CD4-positive, alpha-beta T cell treated with Interleukin-21 for 1 hour (primary cell): ENCODE data around the gene RAB30.

Experiments used
- DNase-seq: peaks from one replicate; pipeline ENCODE4 v3.0.0-alpha.2; 2020

Gene RAB30

DNA sequence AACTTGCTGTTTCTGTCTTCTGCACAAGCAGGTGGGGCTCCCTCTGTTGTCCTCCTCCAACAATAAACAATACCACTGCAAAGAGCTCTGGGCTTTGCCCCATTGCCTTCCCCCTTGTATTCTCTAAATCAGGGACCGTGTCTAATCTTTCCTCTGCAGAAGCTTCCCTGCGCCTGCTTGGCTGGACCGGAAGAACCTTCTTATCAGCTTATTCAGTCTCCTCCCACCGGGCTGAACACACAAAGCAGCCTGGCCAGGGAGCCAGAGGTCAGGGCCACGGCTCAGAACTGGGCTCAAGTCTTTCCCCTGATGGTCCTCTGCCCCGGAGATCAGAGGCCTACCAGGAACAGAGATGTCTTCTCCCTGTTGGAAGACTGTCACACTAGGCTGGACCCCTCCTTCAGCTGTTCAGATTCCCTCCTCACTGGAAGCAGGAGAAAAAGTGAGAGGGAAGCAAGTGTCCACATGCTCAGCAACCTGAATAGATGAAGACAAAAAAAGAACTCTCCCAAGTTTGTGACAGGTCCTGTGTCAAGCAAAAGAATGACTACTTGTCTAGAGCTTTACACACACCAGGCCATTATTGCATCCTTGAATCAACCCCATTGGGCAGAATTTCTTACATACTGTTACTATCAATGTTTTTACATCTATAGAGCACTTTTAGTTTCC is 63.7 kb downstream of the RAB30 start:
- no peak for DNase-seq

DNA sequence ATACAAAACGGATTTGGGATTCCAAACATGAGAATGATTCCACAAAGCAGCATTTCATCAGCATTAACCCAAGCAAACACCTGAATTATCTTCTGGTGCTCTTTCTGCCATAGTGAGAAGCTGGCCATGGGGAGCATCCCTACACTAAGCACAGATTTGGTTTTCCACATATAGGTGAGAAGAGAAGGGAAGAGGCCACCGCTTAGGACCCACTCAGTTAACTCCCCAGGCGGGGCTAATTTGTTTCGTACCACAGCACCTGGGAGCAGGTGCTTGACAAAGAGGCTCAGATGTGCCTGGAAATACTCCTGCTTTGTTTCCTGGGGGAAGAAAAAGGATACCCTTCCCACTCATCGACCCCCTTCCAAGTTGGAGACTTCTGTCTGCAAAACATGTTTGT is 64.2 kb downstream of the RAB30 start:
- no peak for DNase-seq

DNA sequence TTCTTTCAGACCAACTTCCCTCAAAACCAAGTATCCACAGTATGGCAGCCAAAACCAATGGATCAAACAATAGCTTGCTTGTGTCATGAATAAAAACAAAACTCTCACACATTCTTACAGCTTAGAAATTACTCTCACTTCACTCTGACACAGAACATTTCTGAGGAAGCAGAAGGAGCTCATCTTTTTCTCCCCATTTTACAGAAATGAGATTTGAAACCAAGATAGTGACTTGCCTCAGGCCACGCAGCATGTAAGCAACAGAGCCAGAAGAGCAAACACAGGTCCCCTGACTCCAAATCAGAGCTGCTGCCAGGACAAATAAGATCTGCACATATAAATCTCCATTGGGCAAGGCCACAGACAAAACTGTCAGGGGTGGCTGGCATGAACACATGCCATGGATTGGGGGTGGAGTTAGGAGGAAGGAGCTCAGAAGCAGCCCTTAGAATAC is 64.8 kb downstream of the RAB30 start:
- DNase-seq: no peak

DNA sequence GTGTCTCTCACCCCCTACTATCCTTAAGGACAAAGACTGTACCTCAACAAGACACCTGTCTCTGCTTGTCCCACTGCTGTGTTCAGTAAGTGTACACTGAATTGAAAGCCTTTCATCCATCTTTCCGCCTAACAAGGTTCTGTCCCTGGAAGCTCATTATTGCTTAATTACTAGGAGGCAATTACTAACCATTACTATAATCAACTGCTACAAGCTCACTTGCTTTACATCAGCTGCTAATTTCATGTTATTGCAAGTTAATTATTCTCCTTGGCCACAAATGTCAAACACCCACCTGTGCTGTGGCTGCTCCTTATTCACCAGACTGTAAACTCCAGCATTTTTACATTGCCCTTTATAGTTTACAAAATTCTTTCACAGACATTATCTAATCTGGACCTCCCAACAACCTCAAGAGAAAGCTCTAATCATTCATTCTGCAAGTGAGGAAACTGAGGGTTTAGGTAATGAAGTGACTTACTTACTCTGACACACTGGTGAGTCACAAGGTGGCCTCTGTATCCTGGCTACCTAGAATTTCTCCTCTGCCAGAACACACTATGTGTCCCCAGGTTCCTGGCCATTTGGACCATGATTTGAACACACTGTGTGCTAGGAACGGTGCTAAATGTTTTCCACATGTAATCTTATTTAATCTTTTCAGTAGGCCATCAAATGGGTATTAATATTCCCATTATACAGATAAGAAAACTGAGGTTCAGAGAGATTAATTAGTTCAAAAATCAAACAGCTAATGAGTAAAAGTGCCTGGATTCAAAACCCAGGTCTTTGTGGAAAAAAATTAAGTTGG is 66.7 kb downstream of the RAB30 start:
- no peak for DNase-seq

DNA sequence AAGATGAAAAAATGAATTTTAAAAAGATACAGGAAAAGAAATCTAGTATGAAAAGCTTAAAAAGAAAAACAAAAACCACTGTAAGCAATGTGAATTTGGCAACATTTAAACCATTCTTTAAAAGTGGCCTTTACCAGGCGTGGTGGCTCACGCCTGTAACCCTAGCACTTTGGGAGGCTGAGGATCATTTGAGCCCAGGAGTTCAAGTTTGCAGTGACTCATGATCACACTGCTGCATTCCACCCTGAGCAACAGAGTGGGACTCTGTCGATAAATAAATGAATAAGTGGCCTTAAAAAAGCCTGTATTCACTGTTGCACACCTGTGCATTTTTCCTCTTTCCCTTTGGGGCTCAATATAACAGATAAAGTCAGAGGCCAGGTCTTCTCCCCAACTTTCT is 69.2 kb downstream of the RAB30 start:
- no peak for DNase-seq

DNA sequence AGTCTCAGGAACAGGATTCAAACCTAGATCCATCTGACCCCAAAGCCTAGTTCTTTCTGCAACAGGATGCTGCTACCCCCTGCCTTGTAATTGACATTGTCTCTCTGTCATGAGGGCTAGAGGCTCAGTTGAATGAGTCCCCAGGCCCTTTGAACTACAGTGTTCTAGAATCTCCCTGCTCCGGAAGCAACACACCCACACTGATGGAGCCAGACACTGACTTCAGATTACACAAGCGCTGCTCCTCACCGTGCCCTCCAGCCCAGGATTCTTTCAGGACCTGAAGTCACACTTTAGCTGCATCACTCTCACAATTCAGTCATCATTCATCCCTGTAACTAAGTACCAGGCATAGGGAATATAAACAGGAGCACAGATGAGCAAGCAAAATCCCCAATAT is 69.6 kb downstream of the RAB30 start:
- peak; percentile 8 for DNase-seq

DNA sequence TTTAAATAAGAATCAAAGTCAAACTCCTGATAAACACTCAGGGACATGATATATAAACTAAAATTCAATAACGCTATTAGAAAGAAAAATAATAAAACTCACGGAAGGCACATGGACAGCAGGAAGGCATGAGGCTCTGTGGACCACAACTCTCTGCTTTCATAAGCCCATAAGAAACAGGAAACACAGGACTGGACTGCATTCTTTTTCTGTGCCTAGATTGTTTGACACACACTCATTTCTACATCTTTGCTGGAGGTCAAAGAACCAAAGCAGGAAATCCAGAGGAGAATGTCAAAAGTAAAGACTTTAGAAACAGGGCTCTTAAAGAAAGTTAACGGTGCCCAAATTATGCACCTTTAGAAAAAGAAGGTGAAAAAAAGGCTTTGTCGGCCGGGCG is 71.3 kb downstream of the RAB30 start:
- no peak for DNase-seq

DNA sequence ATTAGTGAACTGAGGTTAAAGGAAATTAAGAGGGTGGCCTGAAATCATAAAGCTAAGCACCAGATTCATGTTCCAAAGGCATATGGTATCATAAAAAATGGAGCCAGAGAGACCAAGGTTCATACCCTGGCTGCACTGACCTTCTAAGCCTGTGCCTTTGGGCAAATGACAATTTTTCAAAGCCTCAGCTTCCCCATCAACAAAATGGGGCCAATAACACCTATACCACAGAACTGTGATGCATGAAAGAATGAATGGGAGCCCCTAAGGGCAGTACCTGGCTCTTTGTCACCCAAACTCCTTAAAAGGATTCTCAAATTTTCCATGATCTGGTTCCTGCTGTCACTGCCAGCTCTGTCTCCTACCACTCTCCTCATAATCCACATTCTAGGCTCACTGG is 72.5 kb downstream of the RAB30 start:
- no peak for DNase-seq

DNA sequence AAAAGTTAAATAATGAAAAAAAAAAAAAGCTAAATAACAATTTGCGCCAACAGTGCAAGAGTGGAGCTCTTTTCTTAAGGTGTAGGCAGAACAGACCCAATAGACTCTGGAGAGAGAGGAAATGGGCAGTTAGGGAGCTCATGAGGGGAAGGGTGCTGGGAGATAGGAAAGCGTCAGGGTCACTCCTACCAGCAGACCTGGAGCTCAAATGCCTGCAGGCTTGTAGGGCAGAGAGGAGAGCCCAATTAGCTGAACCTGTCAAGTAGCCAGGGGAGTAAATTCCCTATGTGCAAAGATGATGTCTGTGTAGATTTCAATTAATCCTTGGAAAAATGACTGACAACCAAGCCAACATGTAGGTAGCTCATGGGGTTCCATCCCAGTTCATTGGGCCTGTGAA is 73.0 kb downstream of the RAB30 start:
- DNase-seq: no peak

DNA sequence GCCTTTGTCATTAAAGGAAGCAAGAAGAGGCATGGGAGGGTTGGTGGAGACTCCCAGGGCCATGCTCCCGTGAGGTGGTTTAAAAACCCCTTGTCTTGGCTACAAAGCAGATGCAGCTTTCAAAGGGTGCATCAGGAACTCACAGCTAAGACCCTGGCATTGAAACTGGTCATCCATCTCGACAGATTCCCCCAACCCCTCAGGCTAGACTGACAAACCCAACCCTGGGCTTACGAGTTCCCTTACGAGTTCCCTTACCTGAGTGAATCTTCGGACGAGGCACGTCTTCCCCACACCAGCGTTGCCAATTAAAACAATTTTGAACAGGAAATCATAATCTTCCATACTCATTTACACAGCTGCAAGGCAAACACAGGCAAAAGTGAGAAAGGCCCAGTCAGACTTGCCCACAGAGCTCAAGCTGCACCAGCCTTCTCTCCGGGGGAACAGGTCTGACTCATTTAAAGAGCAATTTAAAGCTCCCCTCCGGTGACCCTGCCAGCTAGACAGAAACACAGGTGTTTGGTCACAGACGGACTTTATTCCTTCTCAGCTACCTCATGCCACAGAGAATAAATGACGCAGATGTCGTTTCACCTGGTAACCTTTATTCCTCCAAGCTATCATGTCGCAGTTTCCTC is 74.6 kb downstream of the RAB30 start:
- no peak for DNase-seq

DNA sequence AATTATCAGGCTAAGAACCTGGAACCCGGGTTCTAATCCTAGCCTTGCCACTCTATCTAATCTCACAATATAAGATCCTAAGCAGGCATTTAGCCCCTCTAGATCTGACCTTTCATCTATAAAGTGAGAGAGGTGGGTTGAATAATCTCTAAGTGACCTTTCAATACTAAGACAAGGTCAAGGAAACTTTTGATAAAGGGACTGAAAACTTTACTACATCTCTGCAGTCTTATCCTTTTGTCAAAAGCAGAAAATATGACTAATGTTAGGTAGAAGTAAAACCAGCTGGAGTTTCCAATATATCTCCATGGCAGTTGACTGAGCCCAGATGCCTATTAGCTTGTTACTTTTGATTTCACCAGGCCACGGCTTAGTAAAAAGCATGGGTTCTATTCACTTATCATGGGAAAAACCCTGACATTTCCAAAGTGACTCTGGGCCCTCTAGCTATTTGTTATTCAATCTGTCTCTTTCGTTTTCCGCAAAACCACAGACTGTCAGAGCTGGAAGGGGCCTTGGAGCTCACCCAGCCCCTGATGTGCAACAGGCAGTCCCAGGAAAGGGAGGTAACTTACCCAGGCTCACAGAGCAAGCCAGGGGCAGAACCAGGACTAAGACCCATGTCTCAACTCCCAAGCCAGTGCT is 75.8 kb downstream of the RAB30 start:
- DNase-seq: no peak

DNA sequence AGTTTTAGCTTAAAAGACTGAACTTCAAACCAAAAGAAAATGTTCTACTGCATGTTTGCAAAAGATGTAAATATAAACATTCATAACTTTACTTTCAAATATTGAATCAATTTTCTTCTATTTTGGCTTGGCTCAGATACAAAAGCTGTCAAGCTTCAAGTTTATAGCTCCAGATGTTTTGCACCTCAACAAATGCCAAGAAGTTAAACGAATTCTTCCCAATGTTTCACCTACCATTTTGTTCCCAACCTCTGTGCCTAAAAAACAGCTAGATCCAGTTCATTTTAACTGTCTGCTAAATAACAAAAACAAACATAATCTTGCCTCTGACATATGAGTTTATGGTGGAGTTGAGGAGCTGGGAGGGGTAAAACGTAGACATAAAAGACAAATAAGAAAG is 76.5 kb downstream of the RAB30 start:
- DNase-seq: no peak

DNA sequence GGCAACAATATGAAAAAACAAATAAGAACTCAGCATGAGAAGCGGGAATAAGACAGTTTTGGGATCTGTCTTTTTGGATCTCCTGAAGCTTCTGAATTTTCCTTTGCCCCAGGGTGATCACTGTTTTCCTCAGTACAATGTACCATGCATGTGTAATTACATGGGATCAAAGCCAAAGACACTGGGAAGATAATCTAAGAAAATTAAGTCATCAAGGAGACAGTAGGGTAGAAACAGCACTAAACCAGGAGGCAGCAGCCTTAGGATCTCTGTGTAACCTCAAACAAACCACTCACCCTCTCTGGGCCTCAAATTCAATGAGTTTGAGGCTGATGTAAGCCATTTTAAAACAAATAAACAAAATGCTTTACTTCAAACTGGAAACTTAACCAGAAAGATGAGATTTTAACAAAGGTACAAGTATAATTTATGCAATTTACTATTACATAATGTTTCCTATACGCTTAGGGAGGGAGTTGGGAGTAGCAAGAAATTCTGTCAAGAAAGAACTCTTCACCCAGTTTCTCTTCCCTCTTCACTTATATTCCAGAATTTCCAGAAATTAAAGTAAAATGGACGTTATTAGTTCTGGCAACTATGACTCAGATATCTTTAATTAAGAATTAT is 77.0 kb downstream of the RAB30 start:
- no peak for DNase-seq

DNA sequence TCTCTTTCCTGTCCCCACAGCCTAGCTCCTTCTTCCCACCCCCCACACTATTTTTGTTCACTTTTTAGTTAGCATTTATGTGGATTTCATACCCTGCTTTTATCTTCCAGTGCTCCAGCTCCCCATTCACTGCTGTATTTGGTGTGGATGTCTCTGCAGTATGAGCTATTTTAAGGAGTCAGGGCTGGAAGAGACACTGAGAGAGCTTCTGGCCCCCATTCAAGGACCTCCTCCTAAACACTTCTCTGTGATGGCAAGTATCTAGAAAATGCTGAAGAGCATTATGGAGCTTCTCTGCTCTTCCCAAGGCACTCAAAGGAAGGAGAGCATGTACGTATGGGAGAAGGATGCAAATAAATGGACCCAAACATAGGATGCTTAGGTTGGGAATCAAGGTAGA is 79.5 kb downstream of the RAB30 start:
- no peak for DNase-seq

DNA sequence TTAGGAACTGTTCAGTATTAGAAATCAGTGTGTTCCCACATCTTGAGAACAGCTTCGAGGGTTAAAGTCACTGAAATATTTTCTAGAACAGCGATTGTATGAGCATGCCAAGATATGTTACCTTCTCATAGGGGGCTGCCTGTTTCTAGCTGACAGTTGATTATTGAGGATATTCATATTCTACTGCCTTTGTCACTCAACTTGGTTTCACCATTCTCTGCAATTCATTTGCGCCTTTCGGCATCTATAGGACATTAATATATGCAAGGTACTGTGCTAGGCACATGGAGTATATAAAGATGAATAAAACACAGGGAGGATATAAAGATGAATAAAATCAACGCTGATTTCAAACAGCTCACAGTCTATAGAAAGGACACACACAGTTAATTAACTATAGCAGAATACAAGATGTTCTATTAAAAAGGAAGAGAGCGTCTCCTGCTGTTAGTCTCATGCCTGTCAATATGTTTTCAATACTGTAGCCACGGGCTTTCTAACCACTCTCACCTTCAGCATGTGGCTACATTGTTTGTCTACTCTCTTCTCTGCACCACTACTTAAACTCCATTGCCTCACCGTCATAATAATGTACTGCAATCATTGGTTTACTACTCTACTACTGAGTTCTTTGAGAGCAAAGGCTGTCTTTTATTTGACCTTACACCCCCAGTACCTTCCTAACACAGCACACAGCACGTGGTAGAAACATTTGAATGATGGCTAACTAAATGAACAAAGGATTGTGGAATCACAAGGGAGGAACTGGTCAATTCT is 81.9 kb downstream of the RAB30 start:
- peak; percentile 21 for DNase-seq

DNA sequence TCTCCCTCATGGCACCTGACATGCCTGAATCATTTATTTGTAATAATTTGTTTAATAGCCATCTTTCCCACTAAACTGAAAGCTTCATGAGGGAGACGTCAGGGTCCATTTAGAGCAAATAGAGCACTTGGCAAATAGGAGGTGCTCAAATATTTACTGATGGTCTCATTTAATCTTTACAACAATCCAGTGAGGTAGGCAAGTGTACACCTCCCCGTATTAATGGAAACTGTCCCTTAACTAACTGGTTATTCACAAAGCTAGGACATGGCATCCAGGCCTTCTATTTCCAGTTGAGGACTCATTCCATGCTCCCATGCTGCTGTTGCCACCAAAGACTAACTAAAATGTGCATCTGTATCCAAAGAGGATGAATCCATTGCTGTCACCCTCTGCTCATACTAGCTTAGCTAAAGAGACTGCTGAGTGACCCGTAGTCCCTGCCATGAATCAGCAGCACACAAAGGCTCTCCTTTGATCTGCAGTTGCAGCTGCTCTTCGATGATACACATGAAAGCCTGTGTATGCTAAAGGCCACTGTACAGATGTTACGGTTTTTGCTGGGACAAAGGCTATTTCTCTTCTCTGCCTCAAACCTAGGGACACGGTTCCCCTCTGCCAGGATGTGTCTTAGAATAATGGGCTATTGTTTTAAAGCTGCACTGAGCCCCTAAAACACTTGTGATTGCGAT is 82.6 kb downstream of the RAB30 start:
- no peak for DNase-seq

DNA sequence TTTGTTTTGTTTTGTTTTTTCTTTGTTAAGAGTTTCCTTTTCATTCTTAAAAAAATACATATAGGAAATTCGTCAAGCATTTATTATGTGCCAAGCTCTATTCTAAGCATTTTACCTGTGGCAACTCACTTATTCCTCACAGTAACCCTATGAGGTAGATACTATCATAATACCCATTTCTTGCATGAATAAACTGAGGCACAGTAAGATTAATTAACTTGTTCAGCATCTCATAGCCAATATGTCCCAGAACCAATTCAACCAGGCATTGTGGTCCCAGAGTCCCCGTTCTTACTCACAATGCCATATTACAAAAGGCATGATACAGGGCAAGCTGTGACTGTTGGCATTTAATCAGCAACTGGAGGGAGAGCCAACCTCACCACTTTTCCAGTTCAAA is 83.7 kb downstream of the RAB30 start:
- no peak for DNase-seq

DNA sequence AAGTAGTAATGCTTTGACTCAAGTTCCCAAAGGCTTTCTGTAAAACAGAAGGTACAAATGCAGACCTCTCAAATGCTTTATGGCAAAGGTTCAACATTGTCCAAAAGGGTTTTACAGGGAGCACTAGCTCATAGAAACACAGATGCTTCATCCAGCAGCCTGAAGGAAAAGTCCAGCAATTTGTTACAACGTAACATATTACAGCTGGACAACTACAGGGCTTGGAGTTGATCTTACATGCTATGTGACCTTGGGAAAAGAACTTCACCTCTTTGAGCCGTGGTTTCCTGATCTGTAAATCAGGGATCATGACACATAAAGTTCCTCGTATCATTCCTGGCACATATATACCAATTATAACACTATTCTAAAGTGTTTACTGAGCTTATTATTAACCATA is 85.3 kb downstream of the RAB30 start:
- DNase-seq: no peak

DNA sequence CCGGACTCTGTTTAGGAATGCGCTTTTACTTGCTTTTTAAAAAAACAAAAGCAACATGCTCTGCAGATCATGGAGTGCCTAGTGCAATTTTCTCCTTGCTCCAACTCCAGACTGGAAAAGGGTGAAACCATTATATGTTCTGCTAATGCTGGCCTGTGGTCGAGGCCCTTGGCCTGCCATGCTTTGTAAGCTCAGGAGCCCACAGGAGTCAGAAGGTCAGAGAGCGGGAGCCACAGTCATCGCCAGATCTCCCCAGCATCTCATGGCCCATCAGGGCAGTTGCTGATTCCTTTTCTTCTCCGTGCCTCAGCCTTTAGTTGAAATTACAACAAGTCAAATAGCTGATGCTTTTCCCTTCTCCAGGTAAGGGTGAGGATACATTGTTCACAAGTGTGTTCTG is 89.8 kb downstream of the RAB30 start:
- DNase-seq: no peak

DNA sequence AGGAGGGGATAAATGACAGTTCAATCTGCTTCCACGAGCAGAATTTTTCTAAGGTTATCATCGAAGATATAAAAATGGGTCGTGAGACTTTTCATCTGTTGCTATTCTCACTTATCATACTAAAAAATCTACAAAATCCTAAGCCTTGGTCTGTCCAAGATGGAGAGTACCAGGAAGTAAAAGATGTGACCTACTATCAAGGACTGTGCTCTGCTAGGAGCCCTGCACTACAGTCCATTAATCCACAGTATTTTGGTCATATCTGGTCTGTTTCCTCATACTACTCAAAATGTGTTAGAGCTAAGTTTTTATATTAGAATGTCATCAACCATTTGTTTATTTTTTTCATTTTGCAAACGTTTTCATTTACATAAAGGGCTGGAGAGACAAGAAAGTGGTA is 90.8 kb downstream of the RAB30 start:
- no peak for DNase-seq

DNA sequence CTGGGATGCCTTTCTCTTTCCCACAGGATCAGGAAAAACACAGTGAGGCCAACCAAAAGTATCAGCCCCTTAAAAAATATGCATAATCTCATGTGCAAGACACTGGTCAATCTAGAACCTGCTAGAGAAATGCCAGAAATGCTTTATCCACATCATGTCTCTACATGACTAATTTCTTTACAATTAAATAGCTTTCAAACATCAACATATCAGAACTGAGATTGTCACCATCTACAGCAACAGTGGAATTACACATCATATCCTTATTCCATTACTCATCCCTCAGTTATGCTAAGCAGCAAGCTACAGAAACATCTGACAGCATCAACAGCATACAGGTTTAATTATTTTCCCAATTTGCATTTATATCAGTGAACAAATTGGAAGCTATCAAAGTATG is 91.4 kb downstream of the RAB30 start:
- DNase-seq: no peak

DNA sequence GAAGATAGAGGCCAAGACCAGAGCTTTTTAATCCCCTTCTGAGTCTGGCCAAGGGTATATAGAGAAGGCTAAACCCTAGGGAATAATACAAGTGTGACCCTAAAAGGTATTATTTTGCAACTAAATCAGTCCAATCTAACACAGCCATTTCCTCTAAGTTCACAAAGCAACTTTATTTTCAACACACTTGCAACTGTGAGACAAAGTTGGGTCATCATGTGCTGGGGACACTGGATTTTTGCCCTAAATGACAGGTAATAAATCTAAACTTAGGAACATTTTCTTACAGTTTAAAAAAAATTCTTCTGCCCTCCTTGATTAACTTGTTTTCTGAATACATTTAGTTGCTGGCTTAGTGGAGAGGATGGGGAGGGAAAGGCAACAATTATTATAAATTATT is 91.9 kb downstream of the RAB30 start:
- no peak for DNase-seq
